H1 (cell line): Measurements from ENCODE around the gene MIS18BP1. TPM values are rescaled to one million over a fixed set of nuclear protein-coding genes. Genes with fewer than 3 reads are reported as not detected.

Source experiments
- CHD2 ChIP-seq: IDR thresholded peaks from 2 replicates; pipeline ENCODE4 v1.6.1; 2012; ENCODE audit warnings: low read length, improper control_type of control experiment
- POLR2AphosphoS5 ChIP-seq: IDR thresholded peaks from 2 replicates; pipeline ENCODE4 v1.6.1; 2011; ENCODE audit warnings: low read depth, low read length
- TEAD4 ChIP-seq: IDR thresholded peaks from 2 replicates; pipeline ENCODE4 v1.6.1; 2012; ENCODE audit warnings: low read depth, low read length, inconsistent platforms, mixed read lengths
- polyA plus RNA-seq, 7 experiments: library from polyadenylated mRNA; depleted of rRNA in 3 of 7; stranded (reverse) in 5 of 7; unstranded in 2 of 7; fragments of >200 nt in 5 of 7; fragments of 200-250 nt in 2 of 7; gene quantifications; 1 replicate in 5 of 7; 2 replicates in 1 of 7; 4 replicates in 1 of 7; pipeline versions ENCODE4 v1.2.1 to v1.2.3, GENCODE V29; 2011 to 2013; ENCODE audit warnings: missing spikeins in 2 of 7, mixed read lengths in 2 of 7
- total RNA-seq: library from RNA; stranded (reverse); fragmentation: NEBNext Ultra II Directional; extraction: Animal tissue kit (Norgen Biotek cat#: 25700); gene quantifications from 2 replicates; pipeline ENCODE4 v1.2.1, GENCODE V29; 2021

MIS18BP1 gene
- total and polyA plus RNA-seq, 2 of the 8 experiments (the other 6 are each of a cell fraction or from before 2014, with no cell fraction given), result 12.8 to 80.5 TPM

DNA sequence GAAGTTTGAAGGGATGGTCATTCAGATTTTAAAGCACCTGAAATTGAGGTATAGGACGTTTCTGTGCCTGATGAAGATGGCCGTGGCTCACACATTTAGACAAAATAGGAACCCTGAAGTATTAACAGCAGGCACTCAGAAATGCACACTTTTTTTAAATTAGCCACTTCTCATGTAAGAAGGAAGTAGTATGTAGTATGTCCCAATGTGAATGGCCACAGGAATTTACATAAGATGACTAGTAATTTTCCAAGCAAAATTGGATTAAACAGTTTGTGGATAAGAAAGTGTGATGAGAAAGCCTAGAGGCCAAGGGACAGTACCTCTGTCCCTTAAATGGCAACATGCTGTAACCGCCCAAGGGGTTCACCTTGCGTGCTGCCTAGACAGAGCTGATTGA lies 1.8 kb upstream of the MIS18BP1 start (continued):
- no peak for TF ChIP-seq TEAD4
- TF ChIP-seq POLR2AphosphoS5, result no peak
- TF ChIP-seq CHD2, result no peak
- TF ChIP-seq, all 59 proteins: peak for 0
